ENCODE data around the gene TSHZ1. TPM values are rescaled to one million over a fixed set of nuclear protein-coding genes. Genes with fewer than 3 reads are reported as not detected.

TSHZ1 gene
- total RNA-seq, 1 experiment from 2014 or later, result 8.1 TPM

GRCh38 chr18:75220551-75221355 lies 10.2 kb downstream of the TSHZ1 start:
- DNase-seq (ENCODE audit: low spot score), result no peak

GRCh38 chr18:75221397-75221796 lies 10.8 kb downstream of the TSHZ1 start:
- no peak for DNase-seq (ENCODE audit: low spot score)

- no peak for DNase-seq (ENCODE audit: low spot score)
These were observed 11.3 kb downstream of the TSHZ1 start for GRCh38 chr18:75221897-75222296.

GRCh38 chr18:75222407-75222806 lies 11.8 kb downstream of the TSHZ1 start:
- DNase-seq (ENCODE audit: low spot score), result no peak

GRCh38 chr18:75223687-75224347 lies 13.2 kb downstream of the TSHZ1 start:
- no peak for DNase-seq (ENCODE audit: low spot score)

GRCh38 chr18:75226286-75226955 lies 15.8 kb downstream of the TSHZ1 start:
- DNase-seq (ENCODE audit: low spot score), result no peak

- DNase-seq (ENCODE audit: low spot score), result no peak
These were observed 16.3 kb downstream of the TSHZ1 start for GRCh38 chr18:75226956-75227316.

- no peak for DNase-seq (ENCODE audit: low spot score)
These were observed 17.1 kb downstream of the TSHZ1 start for GRCh38 chr18:75227535-75228296.

- no peak for DNase-seq (ENCODE audit: low spot score)
These were observed 18.4 kb downstream of the TSHZ1 start for GRCh38 chr18:75228967-75229366.

GRCh38 chr18:75229437-75229836 lies 18.8 kb downstream of the TSHZ1 start:
- DNase-seq (ENCODE audit: low spot score), result no peak

- DNase-seq (ENCODE audit: low spot score), result no peak
These were observed 19.8 kb downstream of the TSHZ1 start for GRCh38 chr18:75230163-75231052.

- no peak for DNase-seq (ENCODE audit: low spot score)
These were observed 20.4 kb downstream of the TSHZ1 start for GRCh38 chr18:75231053-75231406.

- no peak for DNase-seq (ENCODE audit: low spot score)
These were observed 24.3 kb downstream of the TSHZ1 start for GRCh38 chr18:75234901-75235300.

- no peak for DNase-seq (ENCODE audit: low spot score)
These were observed 25.3 kb downstream of the TSHZ1 start for GRCh38 chr18:75235896-75236295.

- no peak for DNase-seq (ENCODE audit: low spot score)
These were observed 27.5 kb downstream of the TSHZ1 start for GRCh38 chr18:75238100-75238499.

- DNase-seq (ENCODE audit: low spot score), result no peak
These were observed 28.2 kb downstream of the TSHZ1 start for GRCh38 chr18:75238786-75239185.

GRCh38 chr18:75240433-75240832 lies 29.8 kb downstream of the TSHZ1 start:
- no peak for DNase-seq (ENCODE audit: low spot score)

- DNase-seq (ENCODE audit: low spot score), result no peak
These were observed 31.1 kb downstream of the TSHZ1 start for GRCh38 chr18:75241705-75242104.

- DNase-seq (ENCODE audit: low spot score), result peak; percentile 37
These were observed 34.0 kb downstream of the TSHZ1 start for GRCh38 chr18:75244351-75245313.
